Spleen (tissue), 11 donors: Measurements from ENCODE around the gene KMT2E. TPM values are rescaled to one million over a fixed set of nuclear protein-coding genes. Genes with fewer than 3 reads are reported as not detected.

Source experiments
- DNase-seq: peaks from one replicate; pipeline ENCODE4 v3.0.0-alpha.2; 2020
- H3K27ac ChIP-seq, 8 donors: fragments of 200-600 bp; sonication (generic) in 7 of 8; 1 replicate in 4 of 8; 2 replicates in 4 of 8; pipeline versions ENCODE4 v1.5.0 to v1.8.0; 2016 to 2021; ENCODE audit warnings: inconsistent platforms in 4 of 8, mild to moderate bottlenecking in 4 of 8, moderate library complexity in 1 of 8
- H3K27me3 ChIP-seq, 7 donors: fragments of 200-600 bp; sonication (generic) in 6 of 7; replicated peaks in 1 of 7; 1 replicate in 4 of 7; 2 replicates in 3 of 7; pipeline versions ENCODE4 v1.5.0 to v1.8.0; 2016 to 2021; ENCODE audit warnings: inconsistent platforms in 3 of 7, mild to moderate bottlenecking in 1 of 7
- H3K36me3 ChIP-seq, 6 donors: fragments of 200-600 bp; sonication (generic) in 5 of 6; 1 replicate in 4 of 6; 2 replicates in 2 of 6; pipeline versions ENCODE4 v1.5.0 to v1.8.0; 2016 to 2021; ENCODE audit warnings: inconsistent platforms in 2 of 6
- H3K4me1 ChIP-seq, 6 donors: fragments of 200-600 bp; sonication (generic) in 5 of 6; 1 replicate in 3 of 6; 2 replicates in 3 of 6; pipeline versions ENCODE4 v1.5.0 to v1.8.0; 2016 to 2021; ENCODE audit warnings: inconsistent platforms in 3 of 6
- H3K4me3 ChIP-seq, 8 donors: fragments of 200-600 bp; sonication (generic) in 7 of 8; 1 replicate in 4 of 8; 2 replicates in 4 of 8; pipeline versions ENCODE4 v1.5.0 to v1.8.0; 2016 to 2021; ENCODE audit warnings: inconsistent platforms in 4 of 8, mild to moderate bottlenecking in 4 of 8, moderate library complexity in 2 of 8
- H3K9me3 ChIP-seq, 8 donors: fragments of 200-600 bp; sonication (generic) in 7 of 8; 1 replicate in 4 of 8; 2 replicates in 4 of 8; pipeline versions ENCODE4 v1.5.0 to v1.8.0; 2016 to 2021; ENCODE audit warnings: inconsistent platforms in 4 of 8
- CTCF ChIP-seq, 11 experiments: fragments of 200-600 bp in 7 of 11; fragments of 450-650 bp in 4 of 11; sonication (generic) in 4 of 11; IDR thresholded peaks in 8 of 11; conservative IDR thresholded peaks in 3 of 11; 1 replicate in 7 of 11; 2 replicates in 4 of 11; pipeline versions ENCODE4 v1.4.0 to v1.8.0; 2016 to 2021; ENCODE audit warnings: antibody characterized with exemption in 11 of 11, inconsistent platforms in 4 of 11, mild to moderate bottlenecking in 1 of 11
- POLR2A ChIP-seq, 3 donors: fragments of 450-650 bp; IDR thresholded peaks; one replicate each; pipeline ENCODE4 v1.5.1; 2017; ENCODE audit warnings: antibody characterized with exemption in 3 of 3, mild to moderate bottlenecking in 1 of 3
- POLR2AphosphoS5 ChIP-seq, 3 donors: sonication (generic); formaldehyde crosslinking; IDR thresholded peaks; one replicate each; pipeline ENCODE4 v1.5.1; 2017; ENCODE audit warnings: antibody characterized with exemption in 3 of 3
- WGBS, 5 donors: extraction: QIAGEN DNeasy Blood & Tissue Kit in 3 of 5; methylation state at CpG; one replicate each; pipeline versions ENCODE4 v1.1.5 to v1.1.7; 2013 to 2018; 5-methylcytosine and 5-hydroxymethylcytosine counted together
- intact Hi-C: fragments of 100-400 bp; cut with DNase I; formaldehyde crosslinking; loops from one replicate; pipeline ENCODE4 v1.15.0; 2023; ENCODE audit warnings: low total_unique reads
- polyA plus RNA-seq, 3 donors: library from polyadenylated mRNA; stranded (reverse); fragments of 200-250 nt; gene quantifications; one replicate each; pipeline ENCODE4 v1.2.1, GENCODE V29; 2013
- total RNA-seq, 7 donors: library from RNA; depleted of rRNA in 3 of 7; stranded (reverse); fragments of >200 nt in 3 of 7; fragmentation: NEBNext Ultra II Directional in 4 of 7; extraction: Animal tissue kit (Norgen Biotek cat#: 25700) in 4 of 7; gene quantifications; one replicate each; pipeline versions ENCODE4 v1.1.0 to v1.2.1, GENCODE V29; 2016 to 2021
- donor health status: healthy with polysubstance abuse.
- donor health status: DM: no; HTN: no; CAD: no; lungs with moderate emphysema.
- donor health status: DM: no; HTN: no; CAD: no.
- donor health status: Bipolar disorder and iron deficiency.
- donor health status: healthy.
- donor health status: DM: no; HTN: no; CAD: no.
- donor health status: DM: yes; HTN: yes; CAD: no.

The KMT2E gene
- total and polyA plus RNA-seq, 10 donors, result 11.5 to 215 (median 137) TPM

DNA sequence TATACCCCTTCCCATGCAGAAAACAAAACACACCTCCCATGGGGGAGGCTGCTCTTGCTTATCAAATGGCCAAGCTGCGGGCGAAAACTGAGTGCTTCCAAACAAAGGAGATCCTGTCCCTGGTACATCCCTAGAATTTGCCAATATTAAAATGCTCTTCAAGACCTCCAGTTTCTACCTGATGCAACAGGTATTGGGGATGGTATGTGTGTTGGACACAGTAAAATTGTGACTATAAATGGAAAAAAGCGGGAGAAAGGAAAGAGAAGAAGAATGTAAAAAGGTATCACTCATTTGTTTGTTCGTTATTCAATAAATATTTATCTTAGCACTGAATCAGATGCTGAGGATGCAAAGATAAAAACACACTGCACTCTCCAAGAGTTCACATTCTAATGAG, 123.9 kb downstream of the KMT2E start:
- Histone ChIP-seq H3K9me3 (no peaks in the 10 kb centered on the region), H3K4me1 (no peaks in the 10 kb centered on the region), H3K4me3 (no peak overlapping the region), H3K36me3 (peaks cover 0 to 100% (median 26%) of the 10 kb centered on the region in 6 donors), H3K27ac (no peak overlapping the region), H3K27me3 (no peaks in the 10 kb centered on the region)
- intact Hi-C loops, result no loop called here
- TF ChIP-seq POLR2AphosphoS5 (IDR thresholded peaks at IDR 0.05), result no peak
- no peak for TF ChIP-seq CTCF (IDR thresholded peaks at IDR 0.05 in 8 of 11, conservative IDR thresholded peaks at IDR 0.05 in 3 of 11)
- TF ChIP-seq POLR2A (IDR thresholded peaks at IDR 0.05), result no peak
- no peak for DNase-seq
- WGBS, 5 donors, result 94 to 100% (median 96%) methylated on average over 4 of the region's 4 CpGs

- TF ChIP-seq POLR2A (IDR thresholded peaks at IDR 0.05) (no peak), POLR2AphosphoS5 (IDR thresholded peaks at IDR 0.05) (no peak), CTCF (IDR thresholded peaks at IDR 0.05 in 8 of 11, conservative IDR thresholded peaks at IDR 0.05 in 3 of 11) (no peak)
- no peaks in the 10 kb centered on the region for H3K27me3 ChIP-seq
- no peaks in the 10 kb centered on the region for H3K9me3 ChIP-seq
- DNase-seq, result no peak
- no peak overlapping the region for H3K27ac ChIP-seq
- H3K4me1 ChIP-seq, result no peaks in the 10 kb centered on the region
- intact Hi-C loops, result no loop called here
- peaks cover 0 to 100% (median 27%) of the 10 kb centered on the region in 6 donors for H3K36me3 ChIP-seq
- H3K4me3 ChIP-seq, result no peak overlapping the region
Measured at GRCh38 chr7:105139381-105139780, 125.4 kb downstream of the KMT2E start.

DNA sequence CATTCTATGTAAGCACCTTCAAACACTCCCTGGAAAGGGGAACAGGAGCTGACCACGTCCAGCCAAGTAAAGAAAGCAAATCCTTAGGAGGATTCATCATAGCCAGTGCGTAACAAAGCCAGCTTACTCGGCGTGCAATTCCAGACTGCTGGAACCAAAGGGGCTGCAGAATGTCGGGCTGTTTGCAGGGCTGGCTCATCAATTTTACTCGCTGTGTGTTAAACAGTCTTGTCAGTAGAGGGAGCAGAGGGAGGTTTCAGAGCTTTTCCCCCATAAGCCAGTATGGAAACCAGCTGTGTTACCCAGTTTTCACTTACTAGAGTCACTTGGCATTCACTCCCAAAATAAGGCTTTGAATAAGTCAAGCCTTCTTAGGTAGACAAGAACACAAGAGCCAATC, 127.1 kb downstream of the KMT2E start:
- DNase-seq, result no peak
- H3K36me3 ChIP-seq, result peaks cover 0 to 100% (median 24%) of the 10 kb centered on the region in 6 donors
- no peak overlapping the region for H3K27ac ChIP-seq
- WGBS, 5 donors, result 79 to 92% (median 89%) methylated on average over 6 of the region's 6 CpGs
- no peaks in the 10 kb centered on the region for H3K9me3 ChIP-seq
- TF ChIP-seq POLR2A (IDR thresholded peaks at IDR 0.05) (no peak), CTCF (IDR thresholded peaks at IDR 0.05 in 8 of 11, conservative IDR thresholded peaks at IDR 0.05 in 3 of 11) (no peak), POLR2AphosphoS5 (IDR thresholded peaks at IDR 0.05) (no peak)
- no peaks in the 10 kb centered on the region for H3K4me1 ChIP-seq
- no peak overlapping the region for H3K4me3 ChIP-seq
- intact Hi-C loops, result no loop called here
- no peaks in the 10 kb centered on the region for H3K27me3 ChIP-seq

- peaks cover 0 to 38% (median 0%) of the 10 kb centered on the region in 6 donors for H3K36me3 ChIP-seq
- H3K27ac ChIP-seq, result no peak overlapping the region
- no peak for TF ChIP-seq POLR2A (IDR thresholded peaks at IDR 0.05)
- TF ChIP-seq POLR2AphosphoS5 (IDR thresholded peaks at IDR 0.05), result no peak
- no peak for TF ChIP-seq CTCF (IDR thresholded peaks at IDR 0.05 in 8 of 11, conservative IDR thresholded peaks at IDR 0.05 in 3 of 11)
- intact Hi-C loops, result no loop called here
- H3K27me3 ChIP-seq, result no peaks in the 10 kb centered on the region
- H3K9me3 ChIP-seq, result no peaks in the 10 kb centered on the region
- H3K4me3 ChIP-seq, result no peak overlapping the region
- peaks cover 0 to 15% (median 2%) of the 10 kb centered on the region in 6 donors for H3K4me1 ChIP-seq
- no peak for DNase-seq
- WGBS, 5 donors, result 60 to 78% (median 63%) methylated on average over 3 of the region's 3 CpGs
Measured at GRCh38 chr7:105149827-105150226, 135.8 kb downstream of the KMT2E start.
